ENCODE data around the gene SCN11A. TPM values are rescaled to one million over a fixed set of nuclear protein-coding genes. Genes with fewer than 3 reads are reported as not detected.
A peak's percentile ranks its signal among the peaks of the same experiment; 100 is the strongest.

SCN11A gene
- total RNA-seq, 1 donor, result under 0.01 TPM

GRCh38 chr3:39097716-39098472 lies 46.1 kb upstream of the SCN11A start:
- no peak overlapping the region for H3K4me3 ChIP-seq (ENCODE audit: low read depth, low read length)
- TF ChIP-seq CTCF (IDR thresholded peaks at IDR 0.05; ENCODE audit: insufficient read depth, low read depth, low read length), result no peak
- no peak for DNase-seq (ENCODE audit: low read depth)

GRCh38 chr3:39096775-39097174 lies 45.0 kb upstream of the SCN11A start:
- H3K4me3 ChIP-seq (ENCODE audit: low read depth, low read length), result no peak overlapping the region
- TF ChIP-seq CTCF (IDR thresholded peaks at IDR 0.05; ENCODE audit: insufficient read depth, low read depth, low read length), result no peak
- DNase-seq (ENCODE audit: low read depth), result no peak

GRCh38 chr3:39095778-39096177 lies 44.0 kb upstream of the SCN11A start:
- no peak for DNase-seq (ENCODE audit: low read depth)
- no peak for TF ChIP-seq CTCF (IDR thresholded peaks at IDR 0.05; ENCODE audit: insufficient read depth, low read depth, low read length)
- H3K4me3 ChIP-seq (ENCODE audit: low read depth, low read length), result no peak overlapping the region

- H3K4me3 ChIP-seq (ENCODE audit: low read depth, low read length), result no peak overlapping the region
- DNase-seq (ENCODE audit: low read depth), result peak; percentile 30
- no peak for TF ChIP-seq CTCF (IDR thresholded peaks at IDR 0.05; ENCODE audit: insufficient read depth, low read depth, low read length)
Measured at GRCh38 chr3:39094851-39095677, 43.3 kb upstream of the SCN11A start.

GRCh38 chr3:39090922-39091321 lies 39.2 kb upstream of the SCN11A start:
- no peak overlapping the region for H3K4me3 ChIP-seq (ENCODE audit: low read depth, low read length)
- TF ChIP-seq CTCF (IDR thresholded peaks at IDR 0.05; ENCODE audit: insufficient read depth, low read depth, low read length), result no peak
- DNase-seq (ENCODE audit: low read depth), result peak; percentile 28

- TF ChIP-seq CTCF (IDR thresholded peaks at IDR 0.05; ENCODE audit: insufficient read depth, low read depth, low read length), result no peak
- peak; percentile 49 for DNase-seq (ENCODE audit: low read depth)
- H3K4me3 ChIP-seq (ENCODE audit: low read depth, low read length), result no peak overlapping the region
Measured at GRCh38 chr3:39088889-39089288, 37.1 kb upstream of the SCN11A start.
